Limb (tissue), 2 donors: ENCODE results near the gene ZNF225.
A peak's percentile ranks its signal among the peaks of the same experiment; 100 is the strongest.
"Not testable (repeated sequence)": the region's sequence is repeated elsewhere in the genome, so short reads cannot be mapped to it uniquely, and the experiment has no call there.

Source experiments
- DNase-seq, 2 donors: peaks; one replicate each; pipeline ENCODE4 v3.0.0-alpha.2; 2016; ENCODE audit errors: extremely low spot score in 2 of 2

ZNF225 gene

GRCh38 chr19:44113138-44113783 is at the start of gene ZNF225:
Gene ZNF225, plus strand, starts transcription at chr19:44113399. Its CDS starts 2,429 bp downstream, at chr19:44115828.
- peak; percentile 94 to 99 for DNase-seq

GRCh38 chr19:44066305-44066704 is 46.9 kb upstream of the ZNF225 start:
- no peak for DNase-seq

GRCh38 chr19:44069415-44069814 is 43.8 kb upstream of the ZNF225 start:
- no peak for DNase-seq

GRCh38 chr19:44071824-44072542 is 41.2 kb upstream of the ZNF225 start, which contains the start of gene ZNF284:
Gene ZNF284, plus strand, starts transcription at chr19:44072159. Its CDS starts 4,231 bp downstream, at chr19:44076390.
- DNase-seq, result peak; percentile 93

GRCh38 chr19:44072543-44073401 is 40.4 kb upstream of the ZNF225 start:
- DNase-seq, result no peak

- no peak for DNase-seq
Measured at GRCh38 chr19:44076325-44076724, 36.9 kb upstream of the ZNF225 start.

- DNase-seq, result no peak
Measured at GRCh38 chr19:44092108-44092507, 21.1 kb upstream of the ZNF225 start.

- DNase-seq, result peak; percentile 92 to 94
Measured at GRCh38 chr19:44093931-44094765, 19.1 kb upstream of the ZNF225 start, which contains the start of gene ZNF224. Gene ZNF224, plus strand, starts transcription at chr19:44094361. Its CDS starts 3,513 bp downstream, at chr19:44097874.

GRCh38 chr19:44107751-44108150 is 5.4 kb upstream of the ZNF225 start:
- DNase-seq, result no peak

- no peak for DNase-seq
Measured at GRCh38 chr19:44109458-44109857, 3.7 kb upstream of the ZNF225 start.

GRCh38 chr19:44111910-44112463 is 1.2 kb upstream of the ZNF225 start:
- peak; percentile 47 to 53 for DNase-seq

GRCh38 chr19:44112802-44113137 is 429 bp upstream of the ZNF225 start:
- no peak for DNase-seq

GRCh38 chr19:44113784-44114390 is 688 bp downstream of the ZNF225 start:
- DNase-seq, result no peak

GRCh38 chr19:44121162-44121561 is 8.0 kb downstream of the ZNF225 start:
- not testable (repeated sequence) for DNase-seq

- DNase-seq, result no peak
Measured at GRCh38 chr19:44131955-44132354, 18.8 kb downstream of the ZNF225 start.

GRCh38 chr19:44141191-44142058 is 28.2 kb downstream of the ZNF225 start, which contains the start of gene ZNF234:
Gene ZNF234, plus strand, starts transcription at chr19:44141554. Its CDS starts 3,079 bp downstream, at chr19:44144633.
- DNase-seq, result peak; percentile 87 to 89

- no peak for DNase-seq
Measured at GRCh38 chr19:44142059-44142433, 28.8 kb downstream of the ZNF225 start.

GRCh38 chr19:44149776-44150175 is 36.6 kb downstream of the ZNF225 start:
- no peak for DNase-seq

- no peak for DNase-seq
Measured at GRCh38 chr19:44151491-44151890, 38.3 kb downstream of the ZNF225 start.
